ENCODE measurements around the gene RAG1.
A peak's percentile ranks its signal among the peaks of the same experiment; 100 is the strongest.

RAG1 gene

GRCh38 chr11:36591433-36591832 lies 23.6 kb downstream of the RAG1 start:
- no peak for DNase-seq

- DNase-seq: peak; percentile 16
Observed at GRCh38 chr11:36594316-36594989, 26.6 kb downstream of the RAG1 start, which contains the start of gene IFTAP. Gene IFTAP (plus strand): TSS chr11:36594502. CDS start chr11:36610104, 15,602 bp downstream.

GRCh38 chr11:36596880-36597279 lies 29.1 kb downstream of the RAG1 start:
- no peak for DNase-seq

- DNase-seq: no peak
Observed at GRCh38 chr11:36598051-36598450, 30.2 kb downstream of the RAG1 start, which contains the start of gene RAG2. Gene RAG2 (minus strand): TSS chr11:36598236. CDS start chr11:36594168, 4,068 bp downstream.

GRCh38 chr11:36600180-36600579 lies 32.4 kb downstream of the RAG1 start:
- no peak for DNase-seq

GRCh38 chr11:36601155-36601554 lies 33.3 kb downstream of the RAG1 start:
- no peak for DNase-seq

GRCh38 chr11:36602135-36602534 lies 34.3 kb downstream of the RAG1 start:
- DNase-seq: no peak

GRCh38 chr11:36605221-36606216 lies 37.7 kb downstream of the RAG1 start:
- no peak for DNase-seq

- DNase-seq: no peak
Observed at GRCh38 chr11:36608491-36609199, 40.8 kb downstream of the RAG1 start.

GRCh38 chr11:36609383-36609782 lies 41.6 kb downstream of the RAG1 start:
- DNase-seq: no peak

GRCh38 chr11:36615826-36616225 lies 48.0 kb downstream of the RAG1 start:
- DNase-seq: no peak

- DNase-seq: no peak
Observed at GRCh38 chr11:36617543-36618362, 49.9 kb downstream of the RAG1 start.

- no peak for DNase-seq
Observed at GRCh38 chr11:36618363-36619047, 50.7 kb downstream of the RAG1 start.

- DNase-seq: no peak
Observed at GRCh38 chr11:36619502-36619901, 51.7 kb downstream of the RAG1 start.

- no peak for DNase-seq
Observed at GRCh38 chr11:36620246-36620645, 52.4 kb downstream of the RAG1 start.

- DNase-seq: no peak
Observed at GRCh38 chr11:36622431-36623136, 54.8 kb downstream of the RAG1 start.

- no peak for DNase-seq
Observed at GRCh38 chr11:36623494-36623893, 55.7 kb downstream of the RAG1 start.

GRCh38 chr11:36627006-36627405 lies 59.2 kb downstream of the RAG1 start:
- DNase-seq: no peak

GRCh38 chr11:36627471-36627870 lies 59.7 kb downstream of the RAG1 start:
- no peak for DNase-seq

GRCh38 chr11:36628141-36628540 lies 60.3 kb downstream of the RAG1 start:
- no peak for DNase-seq

- DNase-seq: no peak
Observed at GRCh38 chr11:36628765-36629244, 61.0 kb downstream of the RAG1 start.

All from CD4-positive, alpha-beta T cell treated with Interleukin-17A for 4 hours (primary cell).